HEK293 (cell line): Measurements from ENCODE around the gene TMEM164.

Experiments
- FEZF1 ChIP-seq: fragments of 450-650 bp; formaldehyde crosslinking; IDR thresholded peaks from 2 replicates; pipeline ENCODE4 v1.5.1; 2016; ENCODE audit warnings: missing biosample characterization, missing genetic modification characterization
- KLF1 ChIP-seq: fragments of 450-650 bp; formaldehyde crosslinking; IDR thresholded peaks from 2 replicates; pipeline ENCODE4 v1.5.1; 2016; ENCODE audit warnings: missing biosample characterization, missing genetic modification characterization
- REST ChIP-seq: fragments of 450-650 bp; formaldehyde crosslinking; IDR thresholded peaks from 2 replicates; pipeline ENCODE4 v1.5.1; 2016; ENCODE audit warnings: missing biosample characterization, missing genetic modification characterization
- SP2 ChIP-seq: fragments of 450-650 bp; formaldehyde crosslinking; IDR thresholded peaks from 2 replicates; pipeline ENCODE4 v1.5.1; 2016; ENCODE audit warnings: missing biosample characterization, missing genetic modification characterization
- ZBTB1 ChIP-seq: fragments of 450-650 bp; formaldehyde crosslinking; IDR thresholded peaks from 2 replicates; pipeline ENCODE4 v1.5.1; 2016; ENCODE audit warnings: missing biosample characterization, missing genetic modification characterization
- ZNF202 ChIP-seq: fragments of 450-650 bp; formaldehyde crosslinking; IDR thresholded peaks from 2 replicates; pipeline ENCODE4 v1.5.1; 2016; ENCODE audit warnings: missing biosample characterization, missing genetic modification characterization, borderline replicate concordance
- ZSCAN30 ChIP-seq: fragments of 450-650 bp; IDR thresholded peaks from 2 replicates; pipeline ENCODE4 v1.5.1; 2018; ENCODE audit warnings: missing biosample characterization, mild to moderate bottlenecking, missing genetic modification characterization, moderate library complexity
- TF ChIP-seq, protein P1 (sequence below): fragments of 450-650 bp; formaldehyde crosslinking; IDR thresholded peaks from 2 replicates; pipeline ENCODE4 v1.5.1; 2016; ENCODE audit warnings: missing biosample characterization, missing genetic modification characterization
- TF ChIP-seq, protein P2 (sequence below): fragments of 450-650 bp; formaldehyde crosslinking; IDR thresholded peaks from 2 replicates; pipeline ENCODE4 v1.5.1; 2016; ENCODE audit warnings: missing biosample characterization, missing genetic modification characterization

DNA sequence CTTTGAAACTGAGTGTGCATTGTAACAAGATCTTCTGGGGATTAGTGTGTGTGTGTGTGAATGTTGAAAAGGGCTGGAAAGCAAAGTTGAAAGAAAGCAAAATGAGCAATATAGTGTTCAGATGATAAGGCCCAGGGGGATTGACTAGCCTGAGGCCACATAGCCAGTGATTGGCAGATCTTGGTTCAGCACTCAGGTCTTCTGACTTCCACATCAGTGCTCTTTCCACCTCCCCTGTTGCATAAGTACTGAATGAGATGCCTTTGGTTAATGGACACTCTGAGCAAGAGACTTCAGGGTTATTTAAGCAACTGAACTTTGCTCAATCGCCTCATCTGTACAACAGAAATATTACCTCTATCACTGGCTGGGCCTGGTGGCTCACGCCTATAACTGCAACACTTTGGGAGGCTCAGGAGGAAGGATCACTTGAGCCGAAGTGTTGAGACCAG is 120.4 kb downstream of the TMEM164 start:
- TF ChIP-seq ZBTB1 (no peak), SP2 (no peak), ZNF202 (tag by site-specific recombination) (no peak), ZSCAN30 (tag by site-specific recombination) (no peak), KLF1 (no peak), FEZF1 (peak; percentile 78), REST (tag by site-specific recombination) (no peak)
- TF ChIP-seq, protein P1, sequence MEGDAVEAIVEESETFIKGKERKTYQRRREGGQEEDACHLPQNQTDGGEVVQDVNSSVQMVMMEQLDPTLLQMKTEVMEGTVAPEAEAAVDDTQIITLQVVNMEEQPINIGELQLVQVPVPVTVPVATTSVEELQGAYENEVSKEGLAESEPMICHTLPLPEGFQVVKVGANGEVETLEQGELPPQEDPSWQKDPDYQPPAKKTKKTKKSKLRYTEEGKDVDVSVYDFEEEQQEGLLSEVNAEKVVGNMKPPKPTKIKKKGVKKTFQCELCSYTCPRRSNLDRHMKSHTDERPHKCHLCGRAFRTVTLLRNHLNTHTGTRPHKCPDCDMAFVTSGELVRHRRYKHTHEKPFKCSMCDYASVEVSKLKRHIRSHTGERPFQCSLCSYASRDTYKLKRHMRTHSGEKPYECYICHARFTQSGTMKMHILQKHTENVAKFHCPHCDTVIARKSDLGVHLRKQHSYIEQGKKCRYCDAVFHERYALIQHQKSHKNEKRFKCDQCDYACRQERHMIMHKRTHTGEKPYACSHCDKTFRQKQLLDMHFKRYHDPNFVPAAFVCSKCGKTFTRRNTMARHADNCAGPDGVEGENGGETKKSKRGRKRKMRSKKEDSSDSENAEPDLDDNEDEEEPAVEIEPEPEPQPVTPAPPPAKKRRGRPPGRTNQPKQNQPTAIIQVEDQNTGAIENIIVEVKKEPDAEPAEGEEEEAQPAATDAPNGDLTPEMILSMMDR: no peak
- TF ChIP-seq, protein P2, sequence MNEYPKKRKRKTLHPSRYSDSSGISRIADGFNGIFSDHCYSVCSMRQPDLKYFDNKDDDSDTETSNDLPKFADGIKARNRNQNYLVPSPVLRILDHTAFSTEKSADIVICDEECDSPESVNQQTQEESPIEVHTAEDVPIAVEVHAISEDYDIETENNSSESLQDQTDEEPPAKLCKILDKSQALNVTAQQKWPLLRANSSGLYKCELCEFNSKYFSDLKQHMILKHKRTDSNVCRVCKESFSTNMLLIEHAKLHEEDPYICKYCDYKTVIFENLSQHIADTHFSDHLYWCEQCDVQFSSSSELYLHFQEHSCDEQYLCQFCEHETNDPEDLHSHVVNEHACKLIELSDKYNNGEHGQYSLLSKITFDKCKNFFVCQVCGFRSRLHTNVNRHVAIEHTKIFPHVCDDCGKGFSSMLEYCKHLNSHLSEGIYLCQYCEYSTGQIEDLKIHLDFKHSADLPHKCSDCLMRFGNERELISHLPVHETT (tag by site-specific recombination): no peak
